Right lobe of liver (tissue), 4 donors: Measurements from ENCODE around the gene C12orf57.

ENCODE experiments used
- CTCF ChIP-seq, 4 donors: fragments of 200-600 bp in 3 of 4; fragments of 450-650 bp in 1 of 4; IDR thresholded peaks; one replicate each; pipeline versions ENCODE4 v1.5.1 to v1.8.0; 2016 to 2022; ENCODE audit warnings: antibody characterized with exemption in 4 of 4, mild to moderate bottlenecking in 2 of 4
- POLR2A ChIP-seq: fragments of 450-650 bp; IDR thresholded peaks from one replicate; pipeline ENCODE4 v1.6.1; 2017; ENCODE audit warnings: antibody characterized with exemption, mild to moderate bottlenecking
- donor health status: DM: no; HTN: no; CAD: no.
- donor health status: DM: no; HTN: no; CAD: no.
- donor health status: DM: no; HTN: yes; CAD: no.

- no peak for TF ChIP-seq CTCF (IDR thresholded peaks at IDR 0.05)
- no peak for TF ChIP-seq POLR2A
These were observed 16.3 kb upstream of the C12orf57 start, which contains the start of gene ATN1 for GRCh38 chr12:6927379-6928021.
